NOMO-1 (cell line): Measurements from ENCODE around the gene YAE1.

ENCODE experiments used
- DNase-seq, 2 experiments: peaks; one replicate each; lab custom pipeline; 2025; ENCODE audit not compliant: unreplicated experiment in 2 of 2; lab: John Stamatoyannopoulos, UW

YAE1 gene

DNA sequence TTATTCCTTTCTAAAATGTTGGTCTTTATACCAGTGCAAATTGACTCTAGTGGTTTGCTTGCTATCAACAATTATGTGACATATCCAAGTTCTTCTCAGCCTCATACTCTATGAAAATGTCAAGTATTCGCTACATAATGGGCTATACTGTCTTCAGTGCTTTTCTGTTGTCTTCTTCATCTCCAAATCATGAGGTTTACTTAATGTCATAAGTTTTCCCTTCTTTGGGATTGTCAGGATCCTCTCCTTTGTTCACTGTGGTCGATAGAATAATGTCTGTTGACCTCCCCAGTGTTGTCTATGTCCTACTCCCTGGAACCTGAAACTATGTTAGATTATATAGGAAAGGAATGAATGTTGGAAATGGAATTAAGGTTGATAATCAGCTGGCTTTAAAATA is 40.7 kb downstream of the YAE1 start:
- no peak for DNase-seq

DNA sequence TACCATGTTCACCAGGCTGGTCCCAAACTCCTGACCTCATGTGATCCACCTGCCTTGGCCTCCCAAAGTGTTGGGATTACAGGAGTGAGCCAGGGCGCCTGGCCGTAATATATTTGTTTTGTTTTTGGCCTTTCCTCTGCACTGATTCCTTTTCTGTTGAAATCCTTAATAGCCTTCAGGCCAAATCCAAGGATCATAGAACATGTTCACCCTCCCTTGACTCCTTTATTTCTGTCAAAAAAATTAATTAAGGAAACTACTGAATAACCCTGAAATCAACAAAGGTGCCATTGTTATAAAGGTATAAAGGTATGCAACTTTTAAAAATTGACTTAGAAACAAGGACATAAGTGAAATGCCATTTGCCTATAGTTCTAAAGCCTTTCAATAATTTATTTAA is 41.7 kb downstream of the YAE1 start:
- no peak for DNase-seq

DNA sequence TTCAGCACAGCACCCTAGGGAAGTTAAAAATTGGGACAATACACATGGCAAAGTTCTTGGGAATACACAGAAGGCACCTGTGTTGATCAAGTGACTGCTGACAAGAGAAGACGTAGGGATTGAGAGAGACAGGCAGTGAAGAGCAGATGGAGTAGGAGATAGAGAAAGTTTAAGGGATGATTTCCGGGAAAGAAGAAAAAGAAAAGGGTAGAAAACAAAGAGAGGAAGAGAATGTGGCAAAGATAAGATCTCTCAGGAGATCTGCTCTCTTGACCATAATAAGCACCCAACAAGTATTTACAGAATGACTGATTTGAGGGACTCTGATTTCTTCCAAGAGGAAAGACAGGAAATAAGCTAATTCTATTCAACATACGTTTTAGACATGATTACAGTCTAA is 42.1 kb downstream of the YAE1 start:
- no peak for DNase-seq

DNA sequence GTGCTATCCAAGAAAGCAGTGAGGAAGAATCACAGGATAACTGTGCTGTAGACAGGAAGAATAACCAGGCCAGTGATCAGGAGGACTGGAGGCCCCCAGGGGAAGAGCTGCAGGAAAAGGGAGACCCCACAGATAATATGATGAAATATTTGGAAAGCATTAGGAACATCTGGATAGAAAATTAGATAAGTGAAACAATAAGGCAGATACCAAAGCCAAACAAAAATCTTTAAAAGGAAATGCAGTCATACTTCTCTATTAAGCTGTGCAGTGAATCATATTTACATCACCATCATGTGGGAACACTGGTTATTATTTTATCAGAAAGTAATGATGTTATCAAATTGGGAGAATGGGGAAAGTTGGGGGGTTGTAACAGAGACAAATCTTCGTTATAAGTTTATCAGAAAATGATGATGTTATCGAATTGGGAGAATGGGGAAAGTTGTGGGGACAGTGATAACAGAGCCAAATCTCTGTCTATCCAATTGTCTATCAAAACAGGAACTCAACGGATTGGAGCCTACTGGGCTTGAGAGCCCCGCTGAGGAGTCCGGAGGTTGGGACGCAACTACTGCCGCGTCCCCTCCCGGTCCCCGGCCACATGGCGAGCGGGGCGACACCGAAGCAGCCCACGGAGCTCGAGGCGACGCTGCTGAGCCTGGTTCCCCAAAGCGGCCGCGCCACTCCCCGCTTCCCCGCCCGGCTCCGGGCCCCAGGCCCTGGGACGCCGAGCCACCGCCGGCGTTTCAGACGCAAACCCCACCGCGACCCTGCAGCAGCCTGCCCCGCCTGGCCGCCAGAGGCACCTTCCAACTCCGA is 43.1 kb downstream of the YAE1 start:
- no peak for DNase-seq

DNA sequence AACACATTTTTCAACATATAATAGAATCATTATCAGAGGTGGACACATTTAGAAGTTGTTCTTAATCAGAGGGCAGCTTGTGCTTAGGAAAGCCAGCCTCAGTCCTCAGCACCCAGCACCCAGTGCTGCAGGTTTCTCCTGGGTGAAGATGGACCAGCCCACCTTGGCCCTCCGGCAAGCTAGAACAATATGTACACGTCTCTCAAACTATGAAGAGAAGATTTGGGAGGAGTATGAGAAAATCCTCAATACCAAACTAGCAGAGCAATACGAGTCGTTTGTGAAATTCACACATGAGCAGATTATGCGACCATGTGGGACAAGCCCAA is 43.7 kb downstream of the YAE1 start:
- no peak for DNase-seq

DNA sequence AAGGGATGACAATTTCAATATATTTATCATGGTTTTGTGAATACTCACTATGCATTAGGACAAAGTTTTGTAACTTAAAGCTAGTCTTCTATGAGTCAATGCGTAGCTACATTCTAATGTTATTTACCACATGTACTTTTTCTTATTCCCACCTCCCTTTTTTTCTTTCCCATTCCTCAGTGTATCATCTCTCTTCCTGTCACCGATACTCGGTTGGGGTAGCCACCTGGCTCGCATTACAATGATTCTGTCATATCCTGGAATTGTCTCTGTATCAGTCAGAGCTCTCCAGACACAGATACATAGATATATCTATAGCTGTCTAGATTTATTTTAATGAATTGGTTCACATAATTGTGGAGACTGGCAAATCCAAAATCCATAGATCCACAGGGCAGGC is 47.4 kb downstream of the YAE1 start:
- DNase-seq = no peak

DNA sequence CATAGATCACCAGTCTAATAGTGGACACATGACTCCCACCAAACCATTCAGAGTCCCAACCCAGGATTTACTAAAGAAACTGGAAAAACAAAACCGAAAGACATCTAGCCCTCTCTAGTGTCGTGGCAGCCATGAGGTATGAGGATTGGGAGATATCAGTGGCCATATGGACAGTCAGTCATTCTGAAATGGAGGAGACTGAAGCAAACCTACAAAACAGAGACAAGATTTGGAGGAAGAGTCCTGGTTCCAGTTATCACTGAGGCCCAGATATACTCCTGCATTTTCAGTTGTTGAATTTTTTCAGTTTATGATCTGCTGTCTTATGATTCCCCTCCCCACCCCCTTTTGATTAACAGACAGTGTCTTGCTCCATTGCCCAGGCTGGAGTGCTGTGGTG is 48.1 kb downstream of the YAE1 start:
- DNase-seq = no peak

DNA sequence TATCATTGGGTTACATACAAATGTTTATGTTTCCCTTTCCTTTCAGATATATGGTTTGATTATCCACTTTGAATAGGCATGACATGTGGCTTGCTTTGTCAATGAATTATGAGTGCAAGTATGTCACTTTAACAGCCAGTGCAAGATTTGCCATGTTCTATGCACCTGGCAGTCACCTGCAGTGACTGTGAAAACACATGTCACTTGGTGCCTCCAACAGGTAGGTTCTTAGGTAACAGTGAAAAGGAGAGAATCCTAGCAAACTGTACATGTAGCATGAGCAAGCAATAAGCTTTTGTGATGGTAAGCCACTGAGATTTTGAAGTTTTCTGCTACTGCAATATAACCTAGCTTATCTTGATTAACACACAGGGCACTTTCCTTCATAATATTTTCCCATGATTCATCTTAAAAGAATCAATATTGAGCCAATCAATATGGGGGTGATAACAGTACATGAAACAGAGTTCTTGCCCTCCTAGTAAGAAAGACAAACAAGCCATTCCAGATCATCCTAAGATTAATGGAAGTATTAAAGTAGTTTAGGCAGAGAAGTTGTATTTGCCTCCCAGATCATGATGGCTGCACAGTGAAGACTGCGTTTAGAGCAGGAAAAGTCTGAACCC is 49.3 kb downstream of the YAE1 start:
- DNase-seq = no peak

DNA sequence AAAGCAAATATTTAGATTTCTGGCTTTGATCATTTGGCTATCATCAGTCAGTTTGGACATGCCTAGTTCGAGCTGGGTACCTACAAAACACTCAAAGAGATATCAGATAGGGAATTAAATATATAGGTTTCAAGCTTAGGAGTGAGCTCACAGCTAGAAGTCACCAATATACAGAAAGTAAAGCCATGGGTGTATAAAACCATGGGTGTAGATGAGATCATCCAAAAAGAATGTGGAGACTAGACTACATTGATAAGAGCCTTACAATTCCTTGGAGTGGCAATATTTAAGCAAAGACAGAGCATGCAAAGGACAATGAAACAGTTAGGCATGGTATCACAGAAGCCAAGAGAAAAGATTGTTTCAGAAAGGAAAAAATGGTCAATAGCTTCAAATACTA is 49.9 kb downstream of the YAE1 start:
- DNase-seq = no peak

DNA sequence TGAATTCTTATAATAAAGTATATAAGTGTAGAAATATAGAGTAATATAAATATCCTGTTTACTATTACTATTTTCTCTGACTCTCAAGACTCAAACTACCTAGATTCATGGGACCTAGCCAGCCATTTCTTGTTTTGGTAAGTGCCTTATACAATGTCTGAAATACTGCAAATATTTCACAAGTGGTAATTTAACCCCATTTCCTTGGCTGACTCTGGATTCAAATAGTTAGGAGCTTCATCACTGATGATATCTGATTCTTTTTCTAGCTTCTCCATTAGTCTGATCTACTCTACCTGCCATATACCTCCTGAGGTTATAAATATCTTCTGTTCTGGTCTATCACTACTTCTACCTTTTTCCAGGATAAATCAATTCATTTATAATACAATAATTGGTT is 50.8 kb downstream of the YAE1 start:
- DNase-seq = no peak

DNA sequence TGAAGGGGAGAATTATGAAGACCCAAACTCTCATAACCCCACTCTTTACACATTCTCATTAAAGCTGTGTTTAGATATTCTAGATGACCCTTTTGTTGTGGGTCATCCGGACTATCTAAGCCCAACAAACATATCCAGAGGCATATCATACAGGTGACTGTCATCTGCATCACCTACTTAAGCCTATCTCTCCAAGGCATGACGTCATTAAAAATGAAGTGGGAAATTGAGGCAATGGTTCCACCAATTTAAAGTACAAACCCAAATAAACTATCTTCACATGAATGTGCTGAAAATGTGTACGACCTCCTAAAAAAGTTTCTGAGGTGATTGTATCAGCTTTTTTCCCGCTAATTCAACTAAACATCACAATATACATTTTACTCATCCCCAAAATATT is 52.7 kb downstream of the YAE1 start:
- DNase-seq = no peak

DNA sequence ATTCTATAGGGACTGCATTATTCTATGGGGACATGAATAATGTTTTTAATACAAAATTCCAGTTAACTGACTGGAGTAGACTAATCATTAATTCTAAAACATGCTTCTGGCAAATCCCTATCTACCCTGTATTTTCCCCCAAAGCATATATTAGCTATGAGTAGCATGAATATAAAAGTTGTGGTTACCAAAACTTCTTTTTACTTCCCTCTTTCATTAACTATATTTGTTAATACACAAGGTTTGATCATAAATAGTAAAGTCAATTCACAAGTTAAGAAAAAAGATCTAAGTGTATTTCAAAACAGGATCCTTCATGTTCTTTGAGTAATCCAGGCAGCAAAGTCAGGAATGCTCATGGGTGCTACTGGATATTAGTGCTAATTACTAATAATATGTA is 54.3 kb downstream of the YAE1 start:
- DNase-seq = no peak

DNA sequence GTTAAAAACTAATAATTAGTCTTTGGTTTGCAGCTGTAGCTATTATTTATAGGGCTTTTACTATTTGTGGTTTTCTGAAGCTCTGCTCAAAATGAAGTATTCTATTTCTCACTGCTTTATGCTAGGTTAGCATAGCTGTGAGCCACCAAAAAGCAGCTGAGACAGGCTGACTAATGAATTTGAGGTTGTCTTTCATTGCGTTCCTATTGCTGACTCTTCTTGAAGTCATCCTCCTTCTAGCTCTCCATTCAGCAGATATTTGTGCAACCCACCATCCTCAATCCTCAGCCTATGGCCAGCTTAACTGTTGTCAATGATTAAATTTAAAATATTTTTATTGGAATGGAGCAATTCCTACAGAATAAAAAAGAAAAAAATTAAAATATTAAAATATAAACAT is 55.1 kb downstream of the YAE1 start:
- no peak for DNase-seq

DNA sequence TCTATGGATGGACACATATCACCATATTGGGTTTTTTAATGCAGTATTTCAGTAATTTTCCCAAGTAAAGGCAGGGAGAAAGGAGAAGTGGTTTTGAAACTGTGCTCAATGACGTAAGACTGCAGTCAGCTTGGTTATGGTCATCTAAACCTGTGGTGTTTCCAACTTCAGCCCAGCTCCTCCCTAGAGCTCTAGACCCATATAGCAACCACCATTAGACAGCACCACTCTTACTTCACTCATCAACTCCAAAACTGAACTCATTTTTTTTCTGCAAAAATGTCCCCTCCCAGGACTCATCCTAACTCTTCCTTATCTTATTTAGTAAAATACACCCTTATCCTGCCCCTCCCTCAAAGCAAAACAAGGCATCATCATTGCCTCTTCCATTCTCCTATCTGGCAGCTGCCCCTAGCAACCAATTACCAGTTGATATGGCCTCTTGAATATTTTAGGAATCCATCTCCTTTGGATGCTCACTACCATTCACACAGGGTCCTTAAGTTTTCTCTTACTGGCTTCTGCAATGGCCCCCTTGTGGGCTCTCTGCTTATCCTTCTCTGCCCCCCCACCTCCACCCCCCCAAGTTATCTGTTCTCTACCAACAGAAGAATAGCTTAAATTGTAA is 55.7 kb downstream of the YAE1 start:
- DNase-seq = peak; percentile 59 to 87
